ENCODE measurements around the gene NUDC.
A peak's percentile ranks its signal among the peaks of the same experiment; 100 is the strongest.

NUDC gene

DNA sequence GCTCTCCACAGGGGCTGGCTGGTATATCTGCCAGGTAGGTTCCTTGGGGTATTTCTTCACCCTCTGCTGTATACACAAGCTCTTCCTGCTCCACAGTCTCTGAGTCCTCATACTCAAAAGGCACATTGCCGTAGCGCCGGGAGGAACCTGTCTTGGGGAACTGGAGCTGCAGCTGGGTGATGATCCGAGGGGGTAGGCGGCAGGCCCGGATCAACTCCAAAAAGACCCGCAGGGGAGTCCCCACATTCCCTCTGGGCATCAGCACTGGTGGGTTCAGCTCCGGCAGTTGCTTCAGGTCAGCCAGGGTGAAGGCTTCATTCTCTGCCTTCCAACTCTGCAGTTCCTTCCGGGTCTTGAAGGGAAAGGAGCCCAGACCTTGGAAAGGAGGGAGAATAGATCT lies 24.2 kb upstream of the NUDC start:
- no peak overlapping the region for H3K4me3 Mint-ChIP-seq
- H3K4me1 Mint-ChIP-seq (ENCODE audit: low read depth in 2 of 2) = peaks cover 21 to 32% of the 10 kb centered on the region in 2 donors
- peaks cover 86% of the 10 kb centered on the region for H3K36me3 Mint-ChIP-seq (ENCODE audit: insufficient read depth)
- H3K27me3 Mint-ChIP-seq = no peaks in the 10 kb centered on the region
- no peaks in the 10 kb centered on the region for H3K9me3 Mint-ChIP-seq
- ATAC-seq (replicated peaks) (no peak), DNase-seq (no peak)
- H3K27ac Mint-ChIP-seq = no peak overlapping the region

DNA sequence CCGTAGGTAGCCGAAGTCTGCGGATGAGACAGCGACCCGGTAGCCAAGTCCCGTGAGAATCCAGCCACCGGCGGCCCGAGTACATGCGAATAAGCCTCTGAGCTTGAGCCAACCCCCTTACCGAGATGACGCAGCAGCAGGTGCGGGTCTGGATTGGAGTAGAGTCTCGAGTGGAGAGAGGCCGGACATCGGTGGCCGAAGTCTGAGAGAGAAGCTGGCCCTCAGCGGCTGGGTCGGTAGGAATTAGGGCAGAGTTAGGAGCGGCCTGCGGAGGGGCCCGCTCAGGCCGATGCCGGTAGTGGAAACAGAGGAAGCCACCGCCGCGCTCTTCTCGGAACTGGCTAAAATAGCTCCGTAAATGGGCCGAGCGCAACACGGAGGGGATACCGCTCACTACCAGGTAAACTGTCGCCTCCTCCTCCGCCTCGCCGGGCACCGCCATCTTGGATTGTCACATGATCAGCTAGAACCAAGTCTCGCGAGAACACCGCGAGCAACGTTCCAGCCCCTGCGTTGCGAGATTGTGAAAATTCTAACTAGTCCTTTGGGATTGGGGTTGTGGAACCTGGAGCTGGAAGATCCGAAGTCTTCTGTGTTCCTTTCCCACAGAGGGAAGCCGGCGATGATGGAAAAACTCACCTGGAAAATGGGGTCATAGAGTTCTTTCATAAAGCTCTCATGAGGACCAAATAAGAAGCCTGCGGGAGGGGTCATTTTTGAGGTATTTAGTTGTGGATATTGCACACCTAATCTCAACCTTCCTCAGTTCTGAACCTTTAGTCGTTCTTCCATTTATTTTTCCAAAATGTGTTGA lies 21.3 kb upstream of the NUDC start, which contains the start of gene GPATCH3:
GPATCH3 (minus strand) TSS at position 467 of the 814 bp plus-strand sequence; CDS start at position 442, 25 bp downstream.
- H3K4me1 Mint-ChIP-seq (ENCODE audit: low read depth in 2 of 2) = peaks cover 21 to 27% of the 10 kb centered on the region in 2 donors
- H3K36me3 Mint-ChIP-seq (ENCODE audit: insufficient read depth) = peaks cover 59% of the 10 kb centered on the region
- ATAC-seq (replicated peaks) (peak; percentile 94), DNase-seq (peak; percentile 83 to 85 (median 84))
- H3K27me3 Mint-ChIP-seq = no peaks in the 10 kb centered on the region
- H3K9me3 Mint-ChIP-seq = no peaks in the 10 kb centered on the region
- peak within 1 kb of the TSS; percentile 94 for H3K4me3 Mint-ChIP-seq
- peak within 1 kb of the TSS; percentile 98 to 99 for H3K27ac Mint-ChIP-seq

DNA sequence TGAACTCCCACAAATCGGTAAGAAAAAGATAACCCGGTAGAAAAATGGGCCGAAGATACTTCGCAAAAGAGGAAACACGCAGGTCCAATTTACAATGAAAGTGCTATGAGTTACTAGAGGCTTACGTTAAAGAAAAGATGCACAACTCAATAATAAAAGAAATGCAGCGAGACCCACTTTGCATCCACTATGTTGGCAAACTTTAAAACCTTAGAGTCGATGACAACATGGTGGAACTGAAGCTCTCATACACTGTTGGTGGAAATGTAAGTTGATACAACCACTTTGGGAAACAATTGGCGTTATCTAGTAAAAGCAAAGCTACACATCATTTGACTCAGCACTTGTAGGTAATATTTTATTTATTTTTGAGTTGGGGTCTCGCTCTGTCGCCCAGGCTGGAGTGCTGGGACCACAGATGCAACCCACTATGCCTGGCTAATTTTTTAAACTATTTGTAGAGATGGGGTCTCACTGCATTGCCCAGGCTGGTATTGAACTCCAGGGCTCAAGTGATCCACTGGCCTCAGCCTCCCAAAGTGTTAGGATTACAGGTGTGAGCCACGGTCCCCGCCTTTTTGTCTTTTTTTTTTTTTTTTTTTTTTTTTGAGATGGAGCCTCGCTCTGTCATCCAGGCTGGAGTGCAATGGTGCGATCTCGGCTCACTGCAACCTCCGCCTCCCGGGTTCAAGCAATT lies 20.6 kb upstream of the NUDC start:
- Mint-ChIP-seq H3K4me1 (ENCODE audit: low read depth in 2 of 2) (peaks cover 21 to 27% of the 10 kb centered on the region in 2 donors), H3K9me3 (no peaks in the 10 kb centered on the region), H3K36me3 (ENCODE audit: insufficient read depth) (peaks cover 51% of the 10 kb centered on the region), H3K27me3 (no peaks in the 10 kb centered on the region), H3K27ac (peak overlapping the region; percentile 98 to 99), H3K4me3 (peak overlapping the region; percentile 94)
- no peak for ATAC-seq (replicated peaks)
- DNase-seq = no peak

DNA sequence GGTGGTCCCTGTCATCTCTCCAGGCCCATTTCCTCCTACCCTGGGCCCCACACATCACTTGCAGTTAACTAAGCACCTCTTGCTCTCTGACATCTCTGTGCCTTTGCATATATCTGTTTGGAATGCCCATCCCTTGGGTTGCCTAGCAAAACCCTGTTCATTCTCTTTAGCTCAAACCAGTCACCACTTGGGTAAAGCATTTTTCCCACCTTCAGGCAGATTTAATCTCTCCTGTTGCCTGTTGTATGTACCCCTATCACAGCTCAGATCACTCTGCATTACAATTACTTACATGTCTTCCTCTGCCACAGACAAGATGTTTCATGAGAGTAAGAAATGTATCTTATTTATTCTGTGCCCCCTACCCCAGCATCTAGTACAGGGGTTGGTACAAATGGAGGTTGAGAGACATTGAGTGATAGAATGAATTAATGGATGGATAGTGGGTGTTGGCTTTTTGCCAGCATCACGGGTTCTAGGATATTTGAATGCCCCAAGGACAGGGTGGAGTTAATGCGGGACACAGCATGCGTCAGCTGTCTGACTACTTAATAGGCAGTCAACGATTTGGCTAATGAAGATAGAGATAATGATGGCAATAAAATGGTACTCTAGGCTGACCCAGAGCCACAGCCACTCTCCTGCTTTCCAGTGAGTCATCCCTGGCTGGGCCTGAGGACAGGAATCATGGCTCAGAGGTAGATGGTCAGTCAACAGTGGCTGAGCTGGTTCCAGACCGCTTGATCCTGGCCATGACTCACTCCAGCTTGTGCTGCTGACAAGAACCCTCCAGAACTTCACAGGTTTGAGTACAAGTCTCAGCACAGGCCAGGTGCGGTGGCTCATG lies 14.2 kb upstream of the NUDC start:
- Mint-ChIP-seq H3K36me3 (ENCODE audit: insufficient read depth) (no peaks in the 10 kb centered on the region), H3K27ac (no peak overlapping the region), H3K4me3 (no peak overlapping the region), H3K9me3 (no peaks in the 10 kb centered on the region), H3K27me3 (peaks cover 0 to 10% of the 10 kb centered on the region in 2 donors), H3K4me1 (ENCODE audit: low read depth in 2 of 2) (no peaks in the 10 kb centered on the region)
- DNase-seq (no peak), ATAC-seq (replicated peaks) (no peak)

DNA sequence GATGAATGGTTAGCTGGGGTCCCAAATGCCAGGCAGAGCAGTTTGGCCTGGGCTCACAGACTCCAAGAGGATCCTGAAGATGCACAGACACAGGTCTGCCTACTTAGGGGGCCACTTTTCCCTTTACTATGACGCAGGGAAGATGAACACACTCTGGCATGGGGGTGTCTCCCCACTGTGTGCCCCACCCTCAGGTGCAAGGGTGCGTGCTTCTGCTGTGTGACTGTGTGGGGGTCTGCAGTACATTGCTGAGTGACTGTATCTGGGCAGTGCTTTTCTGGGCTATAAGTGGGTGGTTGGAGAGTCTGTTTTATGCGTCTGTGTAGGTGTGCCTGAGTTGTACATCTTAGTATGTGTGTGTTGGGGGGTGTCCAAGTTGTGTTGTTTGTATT lies 11.6 kb upstream of the NUDC start:
- Mint-ChIP-seq H3K4me1 (ENCODE audit: low read depth in 2 of 2) (no peaks in the 10 kb centered on the region), H3K4me3 (no peak overlapping the region), H3K9me3 (no peaks in the 10 kb centered on the region), H3K27me3 (peaks cover 0 to 10% of the 10 kb centered on the region in 2 donors), H3K27ac (no peak overlapping the region), H3K36me3 (ENCODE audit: insufficient read depth) (no peaks in the 10 kb centered on the region)
- DNase-seq (no peak), ATAC-seq (replicated peaks) (no peak)

DNA sequence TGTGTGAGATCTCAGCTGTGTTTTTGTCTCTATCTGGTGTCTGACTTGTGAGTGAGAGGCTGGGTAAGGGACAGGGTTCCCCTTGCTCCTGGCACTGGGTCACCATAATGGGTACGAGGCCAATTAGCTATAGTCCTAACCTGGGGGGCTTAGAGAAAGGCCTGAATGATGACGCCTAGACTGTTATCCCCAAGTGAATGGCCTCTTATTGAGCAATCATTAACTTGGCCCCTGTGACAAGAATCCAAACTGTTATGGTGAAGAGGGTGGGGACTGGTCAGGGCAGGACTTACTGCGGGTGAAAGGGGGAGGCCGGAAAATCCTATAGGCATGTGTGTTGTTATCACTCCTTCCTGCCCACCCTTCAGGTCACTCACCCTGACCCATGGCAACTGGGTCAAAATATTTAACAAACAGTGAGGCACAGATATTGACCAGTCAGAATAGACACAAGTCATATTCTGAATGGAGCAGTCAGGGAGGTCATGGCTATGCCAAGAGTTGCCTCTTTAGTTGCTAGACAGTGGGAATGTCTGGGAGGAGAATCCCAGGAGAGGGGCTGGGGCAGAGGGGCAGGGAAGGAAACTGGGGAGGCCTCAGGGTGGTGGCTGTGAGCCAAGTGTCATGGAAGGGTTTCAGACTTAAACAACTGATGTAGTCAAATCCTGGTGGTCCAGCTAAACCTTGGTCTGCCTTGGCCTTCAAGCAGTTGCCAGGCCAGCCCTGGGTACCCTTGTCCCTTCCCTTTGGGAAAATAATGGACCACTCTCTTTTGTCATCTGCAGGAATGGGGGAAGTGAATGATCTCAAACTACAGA lies 11.0 kb upstream of the NUDC start:
- Mint-ChIP-seq H3K4me1 (ENCODE audit: low read depth in 2 of 2) (no peaks in the 10 kb centered on the region), H3K36me3 (ENCODE audit: insufficient read depth) (no peaks in the 10 kb centered on the region), H3K4me3 (no peak overlapping the region), H3K27me3 (peaks cover 0 to 10% of the 10 kb centered on the region in 2 donors), H3K9me3 (no peaks in the 10 kb centered on the region), H3K27ac (no peak overlapping the region)
- ATAC-seq (replicated peaks) (no peak), DNase-seq (no peak)

DNA sequence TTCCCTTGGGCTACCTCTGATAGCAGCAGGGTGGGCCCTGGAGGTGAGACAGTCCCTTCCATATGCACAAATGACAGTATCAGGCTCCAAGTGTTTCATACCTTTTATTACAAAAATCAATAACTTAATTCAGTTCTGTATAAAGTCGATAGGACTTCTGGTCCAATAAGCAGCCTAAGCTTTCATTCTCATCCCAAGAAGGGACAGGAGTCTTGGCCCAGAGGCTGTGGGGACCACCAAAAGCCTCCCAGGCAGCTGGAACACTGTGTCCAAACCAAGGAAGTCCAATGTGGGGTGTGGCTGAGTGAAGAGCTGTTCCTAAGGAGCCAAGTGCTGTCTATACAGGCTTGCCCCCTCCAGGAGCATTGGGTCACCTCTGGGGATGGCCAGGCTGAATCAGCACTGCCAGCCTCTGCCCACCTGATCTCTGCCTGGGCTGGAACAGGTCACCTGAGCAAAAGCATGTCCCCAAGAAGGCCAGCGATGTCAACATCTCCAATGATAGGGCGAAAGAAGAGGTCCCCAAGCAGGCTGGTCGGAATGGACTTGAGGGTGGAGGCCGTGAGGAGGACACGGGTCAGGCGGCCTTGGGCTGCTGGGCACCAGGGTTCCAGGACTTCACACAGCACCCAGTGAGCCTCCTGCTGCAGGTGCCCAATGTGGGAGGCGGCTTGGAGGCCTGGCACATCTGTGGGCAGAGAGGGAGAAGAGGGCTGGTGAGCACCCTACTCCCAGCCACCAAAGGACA lies 10.0 kb upstream of the NUDC start:
- Mint-ChIP-seq H3K27ac (peak overlapping the region in 1 of 2 donors; percentile 19), H3K4me1 (ENCODE audit: low read depth in 2 of 2) (no peaks in the 10 kb centered on the region), H3K36me3 (ENCODE audit: insufficient read depth) (no peaks in the 10 kb centered on the region), H3K4me3 (no peak overlapping the region), H3K27me3 (peaks cover 0 to 10% of the 10 kb centered on the region in 2 donors), H3K9me3 (no peaks in the 10 kb centered on the region)
- ATAC-seq (replicated peaks) (no peak), DNase-seq (no peak)

DNA sequence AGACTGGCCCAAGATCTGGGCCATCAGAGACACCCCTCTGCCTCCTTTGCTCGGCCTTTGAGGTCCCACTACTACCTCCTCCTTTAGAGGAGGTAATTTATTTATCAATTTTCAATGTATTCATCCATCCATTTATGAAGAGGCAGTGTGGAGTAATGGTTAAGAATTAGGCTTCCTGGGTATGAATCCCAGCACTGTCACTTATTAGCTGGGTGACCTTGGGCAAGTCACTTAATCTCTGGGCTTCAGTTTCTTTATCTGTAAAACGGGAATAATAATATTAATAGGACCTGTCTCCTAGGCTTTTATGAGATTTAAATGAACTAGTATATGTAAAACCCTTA lies 9.4 kb upstream of the NUDC start:
- no peaks in the 10 kb centered on the region for H3K9me3 Mint-ChIP-seq
- no peak for ATAC-seq (replicated peaks)

DNA sequence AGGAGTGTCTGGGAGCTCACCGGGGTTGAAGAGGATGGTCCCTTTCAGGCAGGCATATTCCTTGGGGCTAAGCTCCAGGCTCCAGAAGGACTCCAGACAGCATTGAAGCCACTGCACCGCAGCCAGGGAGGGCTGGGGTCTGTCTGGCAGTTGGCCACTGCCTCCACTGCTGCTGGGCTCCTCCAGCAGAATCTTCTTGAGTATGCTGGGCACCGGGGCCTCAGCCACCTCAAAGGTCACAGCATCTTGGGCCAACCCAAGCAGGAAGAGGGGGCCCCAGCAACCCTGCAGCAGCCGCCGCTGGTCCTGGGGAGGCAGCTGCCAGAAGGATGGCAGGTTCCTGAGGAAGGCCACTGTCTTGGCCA lies 8.2 kb upstream of the NUDC start:
- no peaks in the 10 kb centered on the region for H3K4me1 Mint-ChIP-seq (ENCODE audit: low read depth in 2 of 2)
- no peak overlapping the region for H3K27ac Mint-ChIP-seq
- no peak overlapping the region for H3K4me3 Mint-ChIP-seq
- peaks cover 0 to 10% of the 10 kb centered on the region in 2 donors for H3K27me3 Mint-ChIP-seq
- H3K36me3 Mint-ChIP-seq (ENCODE audit: insufficient read depth) = no peaks in the 10 kb centered on the region
- no peaks in the 10 kb centered on the region for H3K9me3 Mint-ChIP-seq
- ATAC-seq (replicated peaks) (no peak), DNase-seq (no peak)

More for the DNA sequence above, 9.4 kb upstream of the NUDC start:
- Mint-ChIP-seq H3K4me1 (ENCODE audit: low read depth in 2 of 2) (no peaks in the 10 kb centered on the region), H3K27me3 (peaks cover 0 to 10% of the 10 kb centered on the region in 2 donors), H3K36me3 (ENCODE audit: insufficient read depth) (no peaks in the 10 kb centered on the region), H3K4me3 (no peak overlapping the region), H3K27ac (no peak overlapping the region)
- DNase-seq = no peak

DNA sequence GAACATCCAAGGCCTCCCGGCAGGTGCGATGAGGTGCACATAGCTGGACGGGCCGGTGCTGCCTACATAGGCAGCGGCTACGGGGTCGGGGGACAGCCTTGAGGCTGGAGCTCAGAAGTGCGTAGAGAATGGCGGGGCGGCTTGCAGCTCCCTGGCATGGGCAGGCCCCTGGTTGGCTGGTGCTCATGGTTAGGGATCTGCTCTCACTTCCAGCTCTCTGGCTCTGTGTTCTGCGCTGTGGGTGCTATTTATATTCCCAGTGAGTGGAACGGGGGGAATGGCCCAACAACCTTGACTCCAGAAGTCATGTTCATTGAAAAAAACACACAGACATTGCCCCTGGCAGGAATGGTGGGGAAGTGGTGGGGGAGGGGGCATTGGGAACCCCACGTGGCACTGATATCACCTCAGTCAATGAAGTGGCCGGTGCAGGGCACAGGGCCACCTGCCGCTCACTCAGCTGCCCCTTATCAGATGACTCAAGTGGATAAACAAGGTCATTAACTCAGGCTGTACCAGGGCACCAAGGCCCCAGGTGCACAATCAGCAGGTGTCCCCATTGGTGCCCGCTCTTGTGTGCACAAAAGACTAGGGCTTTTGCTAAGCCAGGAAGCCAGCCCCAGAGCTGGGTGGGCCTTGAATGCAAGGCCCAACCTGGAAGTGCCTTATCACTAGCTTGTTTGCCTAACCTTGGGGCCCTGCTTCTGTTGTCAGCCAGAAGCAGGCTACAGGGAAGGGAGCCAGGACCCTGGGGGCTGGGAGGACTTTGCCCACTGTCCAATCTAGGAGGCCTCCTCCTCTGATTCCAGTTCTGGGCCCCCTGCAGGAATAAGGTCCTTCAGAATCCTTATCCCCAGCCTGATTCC lies 7.6 kb upstream of the NUDC start, which contains the start of gene NR0B2:
NR0B2 (minus strand) TSS at position 222 of the 866 bp plus-strand sequence; CDS start at position 187, 35 bp downstream.
- Mint-ChIP-seq H3K9me3 (no peaks in the 10 kb centered on the region), H3K27ac (no peak within 1 kb of the TSS), H3K4me1 (ENCODE audit: low read depth in 2 of 2) (no peaks in the 10 kb centered on the region), H3K4me3 (no peak within 1 kb of the TSS), H3K27me3 (peaks cover 0 to 10% of the 10 kb centered on the region in 2 donors), H3K36me3 (ENCODE audit: insufficient read depth) (no peaks in the 10 kb centered on the region)
- DNase-seq (no peak), ATAC-seq (replicated peaks) (no peak)

DNA sequence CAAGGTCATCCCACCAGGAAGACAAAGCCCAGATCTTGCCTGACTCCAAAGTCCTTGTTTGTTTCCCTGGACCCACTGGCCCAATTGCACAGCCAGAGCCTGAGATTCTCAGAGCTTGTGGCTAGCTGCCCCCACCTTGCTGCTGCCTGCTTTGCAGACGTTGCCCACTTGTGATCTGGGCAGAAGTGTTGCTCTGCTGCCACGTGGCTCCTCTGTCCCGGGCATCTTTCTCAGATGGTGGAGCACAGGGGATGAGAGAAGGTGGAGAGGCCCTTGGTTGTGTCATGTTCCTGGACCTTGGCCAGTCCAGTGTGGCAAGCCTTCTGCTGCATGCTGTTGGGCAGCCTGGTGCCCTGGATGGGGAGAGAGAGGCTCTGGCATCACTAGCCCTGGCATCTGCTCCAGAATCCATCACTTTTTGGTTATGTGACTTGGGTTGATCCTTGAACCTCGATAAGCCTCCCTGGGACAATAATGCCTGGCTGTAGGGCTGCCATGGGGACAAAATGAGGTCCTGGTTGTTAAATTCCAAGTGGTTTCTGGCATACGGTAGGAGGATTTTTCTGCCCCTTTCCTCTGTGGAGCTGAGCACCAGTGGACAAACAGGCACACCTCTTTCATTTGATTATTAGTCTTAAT lies 6.2 kb upstream of the NUDC start:
- H3K27me3 Mint-ChIP-seq = peaks cover 0 to 1% of the 10 kb centered on the region in 2 donors
- ATAC-seq (replicated peaks) (no peak), DNase-seq (no peak)
- H3K9me3 Mint-ChIP-seq = no peaks in the 10 kb centered on the region
- H3K36me3 Mint-ChIP-seq (ENCODE audit: insufficient read depth) = no peaks in the 10 kb centered on the region
- no peak overlapping the region for H3K4me3 Mint-ChIP-seq
- H3K27ac Mint-ChIP-seq = no peak overlapping the region
- H3K4me1 Mint-ChIP-seq (ENCODE audit: low read depth in 2 of 2) = peaks cover 0 to 2% of the 10 kb centered on the region in 2 donors
